ENCODE data around the gene CACNA1H. TPM values are rescaled to one million over a fixed set of nuclear protein-coding genes. Genes with fewer than 3 reads are reported as not detected.

CACNA1H gene
- polyA plus RNA-seq, 1 donor, result 9.8 TPM

DNA sequence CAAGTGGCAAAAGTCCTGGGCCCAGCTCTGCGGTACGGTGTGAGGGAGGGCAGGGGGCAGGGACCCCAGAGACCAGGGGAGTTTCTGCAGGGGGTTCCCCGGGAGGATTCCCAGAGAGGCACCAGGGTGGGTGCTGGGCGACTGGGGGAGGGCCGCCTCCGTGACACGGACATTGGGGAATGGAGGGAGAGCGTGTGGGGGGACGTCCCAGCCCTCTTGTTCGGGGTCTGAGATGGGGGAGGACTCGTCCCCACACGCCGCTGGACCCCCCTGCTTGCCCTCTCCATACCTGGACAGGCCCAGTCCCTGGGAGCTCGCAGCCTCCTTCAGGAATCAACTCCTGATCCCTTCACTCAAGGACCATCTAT, 30.5 kb upstream of the CACNA1H start:
- Histone ChIP-seq H3K4me3 (ENCODE audit: low read length) (no peak overlapping the region), H3K36me3 (ENCODE audit: control insufficient read depth, insufficient read depth, low read length) (no peaks in the 10 kb centered on the region), H3K9me3 (ENCODE audit: control insufficient read depth, low read depth, low read length) (no peaks in the 10 kb centered on the region), H3K27me3 (ENCODE audit: control insufficient read depth, insufficient read depth, low read length) (peaks cover 5% of the 10 kb centered on the region), H3K4me1 (ENCODE audit: control insufficient read depth, insufficient read depth, low read length) (peaks cover 10% of the 10 kb centered on the region), H3K27ac (ENCODE audit: low read length) (no peak overlapping the region)
- no CpG with 5 or more reads among the region's 14 CpGs for WGBS (ENCODE audit: insufficient coverage, low lambda C conversion rate)
- DNase-seq, result no peak

DNA sequence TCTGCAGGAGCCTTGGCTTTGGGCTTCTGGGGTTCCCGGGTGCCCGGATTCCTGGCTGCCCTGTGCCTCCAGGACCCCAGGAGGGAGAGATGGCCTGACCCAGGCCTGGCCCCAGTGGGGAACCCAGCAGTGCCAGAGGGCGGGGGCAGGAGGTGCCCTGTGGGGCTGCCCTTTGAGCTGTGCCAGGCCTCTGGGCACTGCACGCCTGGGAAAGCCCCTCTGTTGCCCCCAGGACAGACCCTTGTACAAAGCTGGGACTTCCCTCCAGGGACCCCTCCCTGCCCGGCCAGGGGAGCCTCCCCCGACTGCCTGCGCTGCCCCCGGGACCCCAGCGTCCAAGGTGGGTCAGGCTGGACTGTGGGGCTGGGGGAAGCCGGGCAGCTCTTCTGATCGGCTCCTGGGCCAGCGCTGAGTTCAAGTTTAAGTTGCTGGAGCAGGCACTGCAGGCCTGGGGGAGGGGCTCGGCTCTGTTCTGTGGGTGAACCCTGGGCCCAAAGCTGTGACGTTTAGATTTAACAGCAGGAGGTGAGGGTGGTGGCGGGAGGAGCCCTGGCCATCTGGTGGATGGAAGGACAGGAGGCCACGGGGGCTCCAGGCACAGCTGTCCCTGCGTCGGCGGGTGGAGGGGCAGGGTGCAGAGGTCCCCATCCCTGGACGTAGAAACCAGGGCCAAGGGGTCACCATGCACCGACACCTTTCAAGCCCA, 29.2 kb upstream of the CACNA1H start:
- no peak overlapping the region for H3K4me3 ChIP-seq (ENCODE audit: low read length)
- H3K36me3 ChIP-seq (ENCODE audit: control insufficient read depth, insufficient read depth, low read length), result no peaks in the 10 kb centered on the region
- DNase-seq, result no peak
- H3K27ac ChIP-seq (ENCODE audit: low read length), result no peak overlapping the region
- no peaks in the 10 kb centered on the region for H3K9me3 ChIP-seq (ENCODE audit: control insufficient read depth, low read depth, low read length)
- no CpG with 5 or more reads among the region's 21 CpGs for WGBS (ENCODE audit: insufficient coverage, low lambda C conversion rate)
- H3K27me3 ChIP-seq (ENCODE audit: control insufficient read depth, insufficient read depth, low read length), result peaks cover 5% of the 10 kb centered on the region
- peaks cover 10% of the 10 kb centered on the region for H3K4me1 ChIP-seq (ENCODE audit: control insufficient read depth, insufficient read depth, low read length)

DNA sequence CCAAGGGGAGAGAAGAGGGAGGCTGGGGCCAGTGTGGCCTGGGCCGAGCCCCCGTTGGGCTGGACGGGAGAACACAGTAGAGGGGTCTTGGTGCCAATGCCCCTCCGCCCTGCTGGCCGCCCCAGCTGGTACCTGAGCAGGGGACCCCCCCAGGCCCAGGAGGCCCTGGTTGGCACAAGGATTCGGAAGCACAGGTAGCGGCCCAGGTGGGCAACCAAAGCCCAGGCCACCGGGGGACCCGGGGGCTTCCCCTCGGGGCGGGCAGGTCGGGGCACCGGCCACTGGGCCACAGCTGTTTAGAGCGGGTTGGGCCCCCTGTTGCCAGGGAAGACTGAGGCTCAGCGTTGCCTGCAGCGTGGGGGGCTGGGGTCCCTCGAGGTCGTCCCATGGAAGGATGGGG, 28.6 kb upstream of the CACNA1H start:
- no peak overlapping the region for H3K4me3 ChIP-seq (ENCODE audit: low read length)
- peaks cover 10% of the 10 kb centered on the region for H3K4me1 ChIP-seq (ENCODE audit: control insufficient read depth, insufficient read depth, low read length)
- H3K27me3 ChIP-seq (ENCODE audit: control insufficient read depth, insufficient read depth, low read length), result peaks cover 5% of the 10 kb centered on the region
- H3K9me3 ChIP-seq (ENCODE audit: control insufficient read depth, low read depth, low read length), result no peaks in the 10 kb centered on the region
- H3K27ac ChIP-seq (ENCODE audit: low read length), result no peak overlapping the region
- no CpG with 5 or more reads among the region's 18 CpGs for WGBS (ENCODE audit: insufficient coverage, low lambda C conversion rate)
- no peaks in the 10 kb centered on the region for H3K36me3 ChIP-seq (ENCODE audit: control insufficient read depth, insufficient read depth, low read length)
- no peak for DNase-seq

DNA sequence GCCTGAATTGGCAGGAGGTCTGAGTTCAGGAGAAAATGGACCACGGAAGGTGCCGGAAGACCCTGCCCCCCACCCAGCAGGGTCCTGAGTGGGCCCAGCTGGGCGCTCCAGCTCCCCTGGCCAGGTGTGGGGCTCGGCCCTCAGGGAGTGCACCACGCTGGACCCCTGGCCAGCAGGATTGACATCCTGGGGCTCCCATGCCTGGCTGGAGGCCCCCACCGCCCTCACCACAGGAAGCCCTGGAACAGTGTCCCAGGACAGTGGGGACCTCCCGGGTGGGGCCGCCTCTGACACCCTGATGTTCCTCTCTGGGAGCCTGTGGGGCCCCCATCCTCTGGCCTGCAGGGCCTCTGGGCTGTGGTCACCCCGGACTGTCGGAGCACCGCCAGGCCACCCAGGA, 28.1 kb upstream of the CACNA1H start:
- WGBS (ENCODE audit: insufficient coverage, low lambda C conversion rate), result no CpG with 5 or more reads among the region's 11 CpGs
- H3K4me3 ChIP-seq (ENCODE audit: low read length), result no peak overlapping the region
- peaks cover 10% of the 10 kb centered on the region for H3K4me1 ChIP-seq (ENCODE audit: control insufficient read depth, insufficient read depth, low read length)
- DNase-seq, result no peak
- H3K9me3 ChIP-seq (ENCODE audit: control insufficient read depth, low read depth, low read length), result peaks cover 3% of the 10 kb centered on the region
- peaks cover 5% of the 10 kb centered on the region for H3K27me3 ChIP-seq (ENCODE audit: control insufficient read depth, insufficient read depth, low read length)
- H3K36me3 ChIP-seq (ENCODE audit: control insufficient read depth, insufficient read depth, low read length), result no peaks in the 10 kb centered on the region
- H3K27ac ChIP-seq (ENCODE audit: low read length), result no peak overlapping the region

DNA sequence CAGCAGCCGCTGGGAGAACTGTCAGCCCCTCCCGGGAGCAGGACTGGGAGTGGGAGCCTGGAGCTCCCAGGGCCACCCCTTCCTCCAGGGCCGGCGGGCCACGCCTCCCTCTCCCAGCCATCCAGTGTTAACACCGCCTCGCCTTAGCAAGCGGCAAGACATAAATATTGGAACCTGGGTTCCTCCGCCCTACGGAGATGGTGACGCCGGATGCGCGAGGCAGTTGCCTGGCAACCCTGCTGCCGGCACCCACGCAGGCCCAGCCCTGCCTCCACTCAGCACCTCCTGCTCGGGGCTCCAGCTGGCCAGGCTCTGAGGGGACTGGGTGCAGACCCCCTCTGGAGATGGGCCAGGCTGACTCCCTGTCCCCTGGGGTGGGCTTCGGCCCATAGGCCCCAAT, 27.4 kb upstream of the CACNA1H start:
- WGBS (ENCODE audit: insufficient coverage, low lambda C conversion rate), result no CpG with 5 or more reads among the region's 18 CpGs

DNA sequence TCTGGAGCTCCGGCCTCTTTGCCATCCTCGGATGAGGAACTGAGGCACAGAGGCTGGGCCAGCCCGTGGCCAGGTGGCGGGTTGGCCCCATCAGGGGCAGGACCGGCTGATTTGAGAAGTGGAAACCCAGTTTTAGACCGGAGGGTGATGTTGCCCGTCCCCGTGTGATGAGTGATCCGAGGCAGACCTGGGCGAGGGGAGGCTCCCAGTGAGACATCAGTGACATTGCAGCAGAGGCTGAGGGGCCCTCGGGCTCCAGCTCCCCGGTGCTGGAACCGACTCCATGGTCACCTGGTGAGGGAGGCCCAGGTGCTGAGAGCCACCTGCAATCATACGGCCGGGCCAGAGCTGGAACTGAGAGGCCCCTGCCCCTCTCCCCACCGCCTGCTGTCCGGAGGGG, 26.9 kb upstream of the CACNA1H start:
- H3K4me3 ChIP-seq (ENCODE audit: low read length), result no peak overlapping the region
- no CpG with 5 or more reads among the region's 17 CpGs for WGBS (ENCODE audit: insufficient coverage, low lambda C conversion rate)
- DNase-seq, result no peak
- H3K9me3 ChIP-seq (ENCODE audit: control insufficient read depth, low read depth, low read length), result peaks cover 6% of the 10 kb centered on the region
- H3K27me3 ChIP-seq (ENCODE audit: control insufficient read depth, insufficient read depth, low read length), result peaks cover 5% of the 10 kb centered on the region
- H3K27ac ChIP-seq (ENCODE audit: low read length), result peak overlapping the region; percentile 31
- H3K4me1 ChIP-seq (ENCODE audit: control insufficient read depth, insufficient read depth, low read length), result peaks cover 10% of the 10 kb centered on the region
- no peaks in the 10 kb centered on the region for H3K36me3 ChIP-seq (ENCODE audit: control insufficient read depth, insufficient read depth, low read length)

More for the DNA sequence above, 27.4 kb upstream of the CACNA1H start:
- Histone ChIP-seq H3K4me1 (ENCODE audit: control insufficient read depth, insufficient read depth, low read length) (peaks cover 10% of the 10 kb centered on the region), H3K36me3 (ENCODE audit: control insufficient read depth, insufficient read depth, low read length) (no peaks in the 10 kb centered on the region), H3K4me3 (ENCODE audit: low read length) (no peak overlapping the region), H3K27ac (ENCODE audit: low read length) (peak overlapping the region; percentile 31), H3K9me3 (ENCODE audit: control insufficient read depth, low read depth, low read length) (peaks cover 6% of the 10 kb centered on the region), H3K27me3 (ENCODE audit: control insufficient read depth, insufficient read depth, low read length) (peaks cover 5% of the 10 kb centered on the region)
- DNase-seq, result peak; percentile 66 to 70

DNA sequence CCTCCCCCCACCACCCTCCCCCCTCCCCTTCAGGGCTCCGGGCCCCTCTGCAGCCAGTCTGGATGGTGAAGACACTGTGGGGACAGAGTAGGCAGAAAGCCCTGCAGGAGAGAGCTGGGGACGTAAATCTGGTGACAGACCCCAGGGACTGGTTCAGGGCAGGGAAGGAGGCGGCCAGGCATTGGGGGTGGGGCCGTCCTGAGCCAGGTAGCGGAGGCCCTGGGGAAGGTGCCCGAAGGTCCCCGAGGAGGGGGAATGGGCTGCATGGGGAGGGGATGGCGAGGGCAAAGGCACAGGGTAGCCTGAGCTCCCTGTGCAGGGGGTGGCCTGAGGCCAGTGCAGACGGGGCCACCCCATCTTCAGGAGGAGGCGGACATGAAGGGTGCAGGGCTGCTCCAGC, 26.3 kb upstream of the CACNA1H start:
- no CpG with 5 or more reads among the region's 10 CpGs for WGBS (ENCODE audit: insufficient coverage, low lambda C conversion rate)

DNA sequence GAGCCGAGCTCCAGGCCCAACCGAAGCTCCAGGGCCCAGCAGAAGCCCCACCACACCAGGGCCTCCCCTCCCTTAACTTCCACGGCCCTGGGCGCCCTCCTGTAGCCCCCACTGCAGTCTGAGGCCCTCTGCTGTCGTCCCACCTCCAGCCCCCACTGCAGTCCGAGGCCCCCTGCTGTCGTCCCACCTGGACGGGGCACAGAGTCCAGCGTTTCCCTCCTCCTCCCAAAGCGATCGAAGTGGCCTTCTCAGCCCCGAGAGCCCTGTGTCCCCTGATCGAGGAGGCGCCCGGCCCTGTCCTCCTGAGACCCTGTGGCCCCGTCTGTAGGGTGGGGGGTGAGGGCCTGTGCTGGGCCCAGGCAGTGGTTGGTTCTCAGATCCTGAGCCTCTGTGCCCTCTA, 25.8 kb upstream of the CACNA1H start:
- Histone ChIP-seq H3K27ac (ENCODE audit: low read length) (no peak overlapping the region), H3K36me3 (ENCODE audit: control insufficient read depth, insufficient read depth, low read length) (no peaks in the 10 kb centered on the region), H3K4me3 (ENCODE audit: low read length) (no peak overlapping the region), H3K9me3 (ENCODE audit: control insufficient read depth, low read depth, low read length) (peaks cover 6% of the 10 kb centered on the region), H3K27me3 (ENCODE audit: control insufficient read depth, insufficient read depth, low read length) (peaks cover 5% of the 10 kb centered on the region), H3K4me1 (ENCODE audit: control insufficient read depth, insufficient read depth, low read length) (peaks cover 10% of the 10 kb centered on the region)
- no peak for DNase-seq
- WGBS (ENCODE audit: insufficient coverage, low lambda C conversion rate), result no CpG with 5 or more reads among the region's 16 CpGs

More for the DNA sequence above, 26.3 kb upstream of the CACNA1H start:
- Histone ChIP-seq H3K4me3 (ENCODE audit: low read length) (no peak overlapping the region), H3K4me1 (ENCODE audit: control insufficient read depth, insufficient read depth, low read length) (peaks cover 10% of the 10 kb centered on the region), H3K27me3 (ENCODE audit: control insufficient read depth, insufficient read depth, low read length) (peaks cover 5% of the 10 kb centered on the region), H3K27ac (ENCODE audit: low read length) (no peak overlapping the region), H3K9me3 (ENCODE audit: control insufficient read depth, low read depth, low read length) (peaks cover 6% of the 10 kb centered on the region), H3K36me3 (ENCODE audit: control insufficient read depth, insufficient read depth, low read length) (no peaks in the 10 kb centered on the region)
- DNase-seq, result no peak

DNA sequence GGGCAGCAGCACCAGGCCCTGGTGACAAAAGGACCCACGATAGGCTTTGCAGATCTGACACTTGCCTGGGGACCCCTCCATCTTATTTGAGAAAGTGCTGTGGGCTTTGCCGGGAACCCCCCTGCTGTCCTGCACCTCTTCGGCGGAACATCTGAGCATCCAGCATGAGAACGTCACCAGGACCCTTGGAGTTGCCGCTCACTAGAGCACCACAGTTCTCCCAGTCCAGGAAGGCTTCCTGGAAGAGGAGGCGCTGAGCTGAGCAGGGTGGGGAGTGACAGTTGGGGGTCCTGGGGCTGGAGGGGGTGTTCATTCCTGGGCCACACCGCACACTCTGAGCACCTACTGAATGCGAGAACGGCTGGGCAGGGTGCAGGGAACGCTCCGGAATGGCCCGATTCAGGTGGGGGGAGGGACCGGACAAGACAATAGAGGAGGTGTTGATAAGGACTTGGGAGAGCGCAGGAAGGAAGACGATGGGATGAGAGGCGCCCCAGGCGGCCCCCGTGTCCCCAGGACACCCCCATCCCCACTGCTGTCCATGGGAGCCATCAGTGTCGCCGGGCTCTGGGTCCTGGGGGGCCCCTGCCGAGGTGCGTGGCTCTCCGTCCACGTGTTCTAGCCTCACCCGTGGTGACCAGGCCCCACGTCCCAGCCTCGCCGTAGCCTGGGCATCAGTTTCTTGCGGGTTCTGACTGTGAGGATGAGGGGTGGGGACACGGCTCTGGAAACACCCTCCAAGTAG, 24.8 kb upstream of the CACNA1H start:
- no CpG with 5 or more reads among the region's 31 CpGs for WGBS (ENCODE audit: insufficient coverage, low lambda C conversion rate)
- H3K36me3 ChIP-seq (ENCODE audit: control insufficient read depth, insufficient read depth, low read length), result no peaks in the 10 kb centered on the region
- H3K27ac ChIP-seq (ENCODE audit: low read length), result no peak overlapping the region
- DNase-seq, result no peak
- peaks cover 5% of the 10 kb centered on the region for H3K27me3 ChIP-seq (ENCODE audit: control insufficient read depth, insufficient read depth, low read length)
- peaks cover 10% of the 10 kb centered on the region for H3K4me1 ChIP-seq (ENCODE audit: control insufficient read depth, insufficient read depth, low read length)
- H3K4me3 ChIP-seq (ENCODE audit: low read length), result no peak overlapping the region
- peaks cover 6% of the 10 kb centered on the region for H3K9me3 ChIP-seq (ENCODE audit: control insufficient read depth, low read depth, low read length)

DNA sequence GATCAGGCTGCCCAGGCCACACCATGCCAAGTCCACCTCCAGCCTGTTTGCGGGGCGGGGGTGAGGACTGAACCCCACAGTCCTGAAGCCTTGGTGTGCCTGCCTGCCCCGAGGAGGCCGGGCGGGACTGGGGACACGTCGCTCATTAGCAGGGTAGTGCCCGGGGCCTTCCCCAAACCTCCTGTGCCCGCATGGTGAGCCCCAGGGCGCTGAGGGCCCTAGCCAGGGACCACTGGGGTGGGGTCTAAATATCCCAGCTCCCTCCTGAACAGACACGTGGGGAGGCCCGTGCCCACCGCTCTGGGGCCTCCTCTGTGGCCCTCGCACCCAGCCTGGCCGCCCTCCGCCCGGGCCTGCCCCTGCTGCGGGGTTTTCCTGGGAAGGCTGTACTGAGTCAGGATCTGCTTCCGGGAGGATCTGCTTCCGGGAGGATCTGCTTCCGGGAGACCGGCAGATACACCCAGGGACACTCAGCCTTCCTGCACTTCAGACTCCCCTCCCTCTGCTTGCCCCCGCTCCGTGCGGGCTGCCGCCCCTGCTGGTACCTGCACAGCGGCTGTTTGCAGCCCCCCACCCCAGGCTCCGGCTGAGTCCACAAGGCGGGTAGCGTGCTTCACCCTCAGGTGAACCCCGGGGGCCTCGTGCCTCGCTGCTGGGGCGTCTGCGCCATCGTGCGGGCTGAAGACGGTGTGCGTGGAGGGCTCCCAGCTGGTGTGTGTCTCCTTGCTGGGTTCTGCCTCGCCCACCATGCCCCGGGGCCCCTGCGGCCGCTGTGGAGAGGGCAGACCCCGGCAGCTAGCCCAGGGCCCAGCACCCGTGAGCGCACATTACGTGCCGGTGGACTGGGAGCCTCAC, 23.6 kb upstream of the CACNA1H start:
- H3K9me3 ChIP-seq (ENCODE audit: control insufficient read depth, low read depth, low read length), result peaks cover 6% of the 10 kb centered on the region
- peaks cover 10% of the 10 kb centered on the region for H3K4me1 ChIP-seq (ENCODE audit: control insufficient read depth, insufficient read depth, low read length)
- DNase-seq, result no peak
- no peak overlapping the region for H3K4me3 ChIP-seq (ENCODE audit: low read length)
- peaks cover 5% of the 10 kb centered on the region for H3K27me3 ChIP-seq (ENCODE audit: control insufficient read depth, insufficient read depth, low read length)
- H3K27ac ChIP-seq (ENCODE audit: low read length), result no peak overlapping the region
- H3K36me3 ChIP-seq (ENCODE audit: control insufficient read depth, insufficient read depth, low read length), result no peaks in the 10 kb centered on the region
- WGBS (ENCODE audit: insufficient coverage, low lambda C conversion rate), result no CpG with 5 or more reads among the region's 48 CpGs
